K562 (cell line): ENCODE data around the gene GAB2.

Experiments used
- ATF3 ChIP-seq, 2 experiments: fragments of 450-650 bp in 1 of 2; sonication (generic) in 1 of 2; formaldehyde crosslinking in 1 of 2; IDR thresholded peaks in 1 of 2; conservative IDR thresholded peaks in 1 of 2; 2 replicates each; pipeline versions ENCODE4 v1.6.1 to v1.8.1; 2016 to 2023; ENCODE audit warnings: mild to moderate bottlenecking in 2 of 2, moderate library complexity in 2 of 2, inconsistent platforms in 1 of 2, missing genetic modification reagents in 1 of 2
- FOS ChIP-seq: IDR thresholded peaks from 3 replicates; pipeline ENCODE4 v1.6.1; 2011; ENCODE audit not compliant: insufficient read length; ENCODE audit errors: extremely low read depth

DNA sequence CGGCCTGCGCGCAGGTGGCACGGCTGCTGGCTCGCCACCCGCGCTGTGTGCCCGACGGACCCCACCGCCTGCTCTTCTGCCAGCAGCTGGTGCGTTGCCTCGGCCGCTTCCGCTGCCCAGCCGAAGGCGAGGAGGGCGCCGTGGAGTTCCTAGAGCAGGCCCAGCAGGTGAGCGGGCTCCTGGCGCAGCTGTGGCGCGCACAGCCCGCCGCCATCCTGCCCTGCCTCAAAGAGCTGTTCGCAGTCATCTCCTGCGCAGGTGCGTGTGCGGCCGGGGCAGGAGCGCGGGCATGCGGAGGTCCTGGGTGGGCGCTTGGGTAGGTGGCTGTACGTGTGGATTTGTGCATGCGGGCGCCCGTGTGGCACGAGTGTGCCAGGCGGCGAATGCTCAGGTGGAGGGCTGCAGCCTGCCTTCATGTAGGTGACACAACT is 220.9 kb downstream of the GAB2 start:
- TF ChIP-seq FOS (no peak), ATF3 (IDR thresholded peaks at IDR 0.05) (no peak), ATF3 (CRISPR knock-in tag; conservative IDR thresholded peaks at IDR 0.05) (no peak)
